ENCODE results near the gene C5orf15. TPM values are rescaled to one million over a fixed set of nuclear protein-coding genes. Genes with fewer than 3 reads are reported as not detected.
A peak's percentile ranks its signal among the peaks of the same experiment; 100 is the strongest.

The C5orf15 gene
- total and polyA plus RNA-seq, 4 donors = 21.2 to 32.4 (median 28.7) TPM

- 72% methylated on average over 7 of the region's 7 CpGs for WGBS
- TF ChIP-seq CTCF (IDR thresholded peaks at IDR 0.05; ENCODE audit: low read depth, low read length, missing input control) = no peak
- TF ChIP-seq HNF4A (conservative IDR thresholded peaks at IDR 0.05) = peak in 1 of 2 donors; percentile 14
- no peak overlapping the region for H3K9ac ChIP-seq (ENCODE audit: low read depth in 1 of 2, low read length in 2 of 2)
- H3K27me3 ChIP-seq (ENCODE audit: control insufficient read depth in 4 of 4, insufficient read depth in 4 of 4, low read length in 3 of 4) = no peaks in the 10 kb centered on the region
- no peaks in the 10 kb centered on the region for H3K9me3 ChIP-seq (ENCODE audit: control insufficient read depth in 4 of 4, low read length in 3 of 4)
- DNase-seq (ENCODE audit: low spot score) = no peak
- H3K36me3 ChIP-seq (ENCODE audit: control insufficient read depth in 4 of 4, insufficient read depth in 3 of 4, low read depth in 1 of 4, low read length in 3 of 4) = peaks cover 2 to 5% (median 4%) of the 10 kb centered on the region in 4 donors
- peaks cover 19 to 59% (median 40%) of the 10 kb centered on the region in 4 donors for H3K4me1 ChIP-seq (ENCODE audit: control insufficient read depth in 4 of 4, insufficient read depth in 4 of 4, low read length in 3 of 4)
- H3K27ac ChIP-seq (ENCODE audit: low read depth in 1 of 2, low read length in 2 of 2) = no peak overlapping the region
- H3K4me3 ChIP-seq (ENCODE audit: low read depth in 1 of 3, low read length in 3 of 3) = no peak overlapping the region
Observed at GRCh38 chr5:133995883-133996563, 27.6 kb upstream of the C5orf15 start.

- no peak for DNase-seq (ENCODE audit: low spot score)
- H3K27ac ChIP-seq (ENCODE audit: low read depth in 1 of 2, low read length in 2 of 2) = no peak overlapping the region
- H3K4me1 ChIP-seq (ENCODE audit: control insufficient read depth in 4 of 4, insufficient read depth in 4 of 4, low read length in 3 of 4) = peaks cover 17 to 52% (median 35%) of the 10 kb centered on the region in 4 donors
Observed at GRCh38 chr5:133995341-133995740, 26.9 kb upstream of the C5orf15 start.

More at GRCh38 chr5:133995341-133995740, 26.9 kb upstream of the C5orf15 start:
- no peak for TF ChIP-seq MAX (IDR thresholded peaks at IDR 0.05)
- TF ChIP-seq EGR1 (IDR thresholded peaks at IDR 0.05; ENCODE audit: low read depth in 2 of 2) = no peak
- no peak for TF ChIP-seq GABPA (IDR thresholded peaks at IDR 0.05 in 1 of 2, conservative IDR thresholded peaks at IDR 0.05 in 1 of 2)
- TF ChIP-seq YY1 (IDR thresholded peaks at IDR 0.05) = no peak
- no peak for TF ChIP-seq FOXA2 (IDR thresholded peaks at IDR 0.05)
- TF ChIP-seq TAF1 (conservative IDR thresholded peaks at IDR 0.05) = no peak
- no peak for TF ChIP-seq ZBTB33 (IDR thresholded peaks at IDR 0.05)
- TF ChIP-seq SP1 (IDR thresholded peaks at IDR 0.05) = no peak
- no peak for TF ChIP-seq CTCF (IDR thresholded peaks at IDR 0.05; ENCODE audit: low read depth, low read length, missing input control)
- TF ChIP-seq RAD21 (IDR thresholded peaks at IDR 0.05) = no peak
- no peak for TF ChIP-seq JUND (IDR thresholded peaks at IDR 0.05)
- TF ChIP-seq RXRA (IDR thresholded peaks at IDR 0.05) = no peak
- no peak for TF ChIP-seq ATF3 (IDR thresholded peaks at IDR 0.05)
- no peak for TF ChIP-seq REST (IDR thresholded peaks at IDR 0.05)
- TF ChIP-seq HNF4A (conservative IDR thresholded peaks at IDR 0.05) = no peak
- TF ChIP-seq FOXA1 (IDR thresholded peaks at IDR 0.05) = no peak
- 85% methylated on average over 8 of the region's 8 CpGs for WGBS
- Histone ChIP-seq H3K36me3 (ENCODE audit: control insufficient read depth in 4 of 4, insufficient read depth in 3 of 4, low read depth in 1 of 4, low read length in 3 of 4) (peaks cover 2 to 11% (median 10%) of the 10 kb centered on the region in 4 donors), H3K9ac (ENCODE audit: low read depth in 1 of 2, low read length in 2 of 2) (no peak overlapping the region), H3K9me3 (ENCODE audit: control insufficient read depth in 4 of 4, low read length in 3 of 4) (no peaks in the 10 kb centered on the region), H3K4me3 (ENCODE audit: low read depth in 1 of 3, low read length in 3 of 3) (no peak overlapping the region), H3K27me3 (ENCODE audit: control insufficient read depth in 4 of 4, insufficient read depth in 4 of 4, low read length in 3 of 4) (no peaks in the 10 kb centered on the region)
